Body of pancreas (tissue), 4 donors: Measurements from ENCODE around the gene HEBP1. TPM values are rescaled to one million over a fixed set of nuclear protein-coding genes. Genes with fewer than 3 reads are reported as not detected.

Experiments
- ATAC-seq: fragments of 150-250 bp; one replicate; pipeline ENCODE4 v1.9.1; 2016
- DNase-seq, 4 donors: peaks; one replicate each; pipeline ENCODE4 v3.0.0-alpha.2; 2019
- H3K27ac ChIP-seq, 4 donors: fragments of 200-600 bp; sonication (generic); 1 replicate in 3 of 4; 2 replicates in 1 of 4; pipeline versions ENCODE4 v1.5.1 to v1.6.1; 2016 to 2019; ENCODE audit warnings: mild to moderate bottlenecking in 1 of 4, mixed read lengths in 1 of 4, moderate library complexity in 1 of 4
- H3K27me3 ChIP-seq, 2 donors: fragments of 200-600 bp; sonication (generic); one replicate each; pipeline ENCODE4 v1.6.0; 2016; ENCODE audit warnings: mild to moderate bottlenecking in 1 of 2
- H3K36me3 ChIP-seq, 2 donors: fragments of 200-600 bp; sonication (generic); replicated peaks in 1 of 2; 2 replicates each; pipeline ENCODE4 v1.5.1; 2016; ENCODE audit warnings: low read depth in 2 of 2; ENCODE audit not compliant: insufficient read depth in 1 of 2
- H3K4me1 ChIP-seq: fragments of 200-600 bp; sonication (generic); one replicate; pipeline ENCODE4 v1.6.0; 2016
- H3K4me3 ChIP-seq, 2 donors: fragments of 200-600 bp; sonication (generic); 1 replicate in 1 of 2; 2 replicates in 1 of 2; pipeline ENCODE4 v1.5.1; 2016 to 2019
- H3K9me3 ChIP-seq, 3 donors: fragments of 200-600 bp; sonication (generic); 1 replicate in 2 of 3; 2 replicates in 1 of 3; pipeline ENCODE4 v1.5.1; 2016
- CTCF ChIP-seq, 7 experiments: fragments of 450-650 bp in 4 of 7; fragments of 200-600 bp in 3 of 7; sonication (generic) in 3 of 7; IDR thresholded peaks; one replicate each; pipeline ENCODE4 v1.5.1; 2016 to 2019; ENCODE audit warnings: antibody characterized with exemption in 7 of 7
- POLR2A ChIP-seq, 3 donors: fragments of 450-650 bp; IDR thresholded peaks; one replicate each; pipeline ENCODE4 v1.6.1; 2016; ENCODE audit warnings: antibody characterized with exemption in 3 of 3, mild to moderate bottlenecking in 2 of 3
- WGBS, 2 donors: methylation state at CpG; one replicate each; pipeline ENCODE4 v1.1.5; 2017; 5-methylcytosine and 5-hydroxymethylcytosine counted together
- intact Hi-C: fragments of 100-400 bp; cut with DNase I; formaldehyde crosslinking; loops from one replicate; pipeline ENCODE4 v1.15.1; 2023
- total RNA-seq, 2 donors: library from RNA; depleted of rRNA; stranded (reverse); fragments of >200 nt; gene quantifications; one replicate each; pipeline ENCODE4 v1.1.0, GENCODE V29; 2016

The HEBP1 gene
- total RNA-seq, 2 donors from 2014 or later: 19.4 to 28.8 TPM

DNA sequence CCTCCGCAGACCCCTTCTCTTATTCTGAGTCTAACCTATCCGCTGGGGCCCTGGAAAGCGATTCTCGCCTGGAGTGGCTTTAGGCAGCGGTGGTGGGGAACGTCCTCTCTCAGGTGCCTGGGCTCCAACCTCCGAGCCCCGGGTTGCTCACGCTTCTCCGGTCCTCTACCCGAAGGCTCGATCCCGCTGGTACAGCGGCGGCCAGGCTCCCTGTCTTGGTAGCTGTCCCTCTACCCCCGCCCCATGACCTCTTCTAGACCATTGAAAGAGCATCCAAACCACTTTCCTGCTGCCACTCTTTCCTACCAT, 505 bp upstream of the HEBP1 start:
- 1 to 2% methylated on average over 9 to 16 of the region's 16 CpGs for WGBS, 2 donors
- intact Hi-C loops: no loop called here

DNA sequence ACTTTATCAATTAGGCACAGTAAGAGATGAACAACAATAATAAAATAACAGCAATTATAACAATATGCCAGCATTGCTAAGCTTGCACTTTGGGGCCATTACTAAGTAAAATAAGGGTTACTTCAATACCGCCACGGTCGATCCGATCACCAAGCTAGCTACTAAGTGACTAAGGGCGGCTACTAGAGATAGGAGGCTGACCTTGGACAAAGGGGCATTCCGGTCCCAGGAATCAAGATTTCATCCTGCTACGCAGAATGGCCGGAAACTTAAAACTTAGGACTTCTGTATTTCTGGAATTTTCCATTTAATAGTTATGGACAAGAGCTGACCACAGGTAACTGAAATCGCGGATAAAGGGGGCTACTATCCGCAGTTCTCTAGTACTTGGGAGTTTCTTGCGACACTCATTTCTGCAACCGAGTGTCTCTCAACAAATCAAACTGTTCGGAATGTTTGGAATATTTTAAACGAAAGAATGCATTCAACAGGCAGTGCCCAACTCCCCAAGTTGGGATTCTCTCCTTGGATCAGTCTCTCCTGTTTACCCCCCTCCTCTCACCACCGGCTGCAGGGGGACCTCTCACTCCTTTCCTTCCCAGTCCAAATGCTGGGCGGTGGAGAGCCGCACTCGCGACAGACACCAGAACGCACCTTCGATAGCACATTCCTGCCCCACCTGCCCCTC, 650 bp downstream of the HEBP1 start:
- DNase-seq (peak in 2 of 4 donors; percentile 30), ATAC-seq (peak; percentile 5)
- intact Hi-C loops: no loop called here
- Histone ChIP-seq H3K4me3 (peak overlapping the region; percentile 67 to 82), H3K27me3 (no peaks in the 10 kb centered on the region), H3K9me3 (no peaks in the 10 kb centered on the region), H3K4me1 (peaks cover 44% of the 10 kb centered on the region), H3K36me3 (no peaks in the 10 kb centered on the region), H3K27ac (peak overlapping the region; percentile 44 to 96 (median 83))
- no peak for TF ChIP-seq CTCF (IDR thresholded peaks at IDR 0.05)
- TF ChIP-seq POLR2A (IDR thresholded peaks at IDR 0.05): no peak
- WGBS, 2 donors: 4 to 6% methylated on average over 22 of the region's 22 CpGs

More for the DNA sequence above, 505 bp upstream of the HEBP1 start:
- H3K4me3 ChIP-seq: peak overlapping the region; percentile 13 to 48
- H3K4me1 ChIP-seq: peaks cover 52% of the 10 kb centered on the region
- peak in 1 of 4 donors; percentile 53 for DNase-seq
- peak in 1 of 3 donors; percentile 14 for TF ChIP-seq POLR2A (IDR thresholded peaks at IDR 0.05)
- TF ChIP-seq CTCF (IDR thresholded peaks at IDR 0.05): peak in 1 of 7 experiments; percentile 3
- no peaks in the 10 kb centered on the region for H3K27me3 ChIP-seq
- H3K36me3 ChIP-seq: no peaks in the 10 kb centered on the region
- H3K27ac ChIP-seq: peak overlapping the region; percentile 77 to 96 (median 83)
- no peaks in the 10 kb centered on the region for H3K9me3 ChIP-seq
- peak; percentile 19 for ATAC-seq

DNA sequence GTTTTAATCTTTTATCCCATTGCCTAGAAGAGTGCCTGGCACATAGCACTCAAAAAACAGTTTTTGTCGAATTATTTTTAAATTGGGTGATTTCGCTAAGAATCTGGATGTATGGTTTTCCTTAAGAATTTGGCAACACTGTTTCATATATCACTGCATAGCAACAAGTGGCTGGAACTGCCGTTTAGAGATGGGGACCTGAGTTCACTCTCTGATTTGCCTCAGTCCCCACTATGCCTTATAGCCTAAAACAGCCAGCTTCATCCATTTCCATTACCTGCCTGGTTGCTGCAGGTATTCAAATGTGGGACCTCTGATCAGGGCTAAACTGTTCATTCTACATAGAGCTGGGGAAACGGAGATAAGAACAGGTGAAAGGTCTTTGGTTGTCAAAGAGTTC, 1.8 kb downstream of the HEBP1 start:
- intact Hi-C loops: no loop called here
- H3K27ac ChIP-seq: no peak overlapping the region

GRCh38 chr12:12997734-12998133, 2.3 kb downstream of the HEBP1 start:
- DNase-seq (no peak), ATAC-seq (no peak)
- intact Hi-C loops: no loop called here
- Histone ChIP-seq H3K9me3 (no peaks in the 10 kb centered on the region), H3K36me3 (no peaks in the 10 kb centered on the region), H3K27me3 (no peaks in the 10 kb centered on the region), H3K4me1 (peaks cover 47% of the 10 kb centered on the region), H3K4me3 (no peak overlapping the region), H3K27ac (no peak overlapping the region)
- TF ChIP-seq CTCF (IDR thresholded peaks at IDR 0.05) (no peak), POLR2A (IDR thresholded peaks at IDR 0.05) (no peak)
- WGBS, 2 donors: 40 to 43% methylated on average over 2 of the region's 2 CpGs

More for the DNA sequence above, 1.8 kb downstream of the HEBP1 start:
- TF ChIP-seq POLR2A (IDR thresholded peaks at IDR 0.05) (no peak), CTCF (IDR thresholded peaks at IDR 0.05) (no peak)
- Histone ChIP-seq H3K4me1 (peaks cover 47% of the 10 kb centered on the region), H3K27me3 (no peaks in the 10 kb centered on the region), H3K9me3 (no peaks in the 10 kb centered on the region), H3K4me3 (no peak overlapping the region), H3K36me3 (no peaks in the 10 kb centered on the region)
- no peak for ATAC-seq
- DNase-seq: no peak
- 60 to 65% methylated on average over 4 of the region's 4 CpGs for WGBS, 2 donors

- 33 to 35% methylated on average over 3 of the region's 3 CpGs for WGBS, 2 donors
- DNase-seq (no peak), ATAC-seq (no peak)
- Histone ChIP-seq H3K9me3 (no peaks in the 10 kb centered on the region), H3K27ac (no peak overlapping the region), H3K4me1 (peaks cover 47% of the 10 kb centered on the region), H3K4me3 (no peak overlapping the region), H3K27me3 (no peaks in the 10 kb centered on the region), H3K36me3 (no peaks in the 10 kb centered on the region)
- TF ChIP-seq POLR2A (IDR thresholded peaks at IDR 0.05) (no peak), CTCF (IDR thresholded peaks at IDR 0.05) (no peak)
- intact Hi-C loops: no loop called here
Observed at GRCh38 chr12:12997156-12997555, 2.9 kb downstream of the HEBP1 start.
